HEK293 (cell line): Measurements from ENCODE around the gene LNPK.
A peak's percentile ranks its signal among the peaks of the same experiment; 100 is the strongest.

Experiments used
- CTCF ChIA-PET: fragments of 350-600 bp; formaldehyde crosslinking; extraction: SDS; loops from one replicate; lab custom pipeline; 2021; ENCODE audit warnings: antibody characterized with exemption; lab: Yijun Ruan, JAX
- POLR2A ChIA-PET: fragments of 300-600 bp; formaldehyde crosslinking; extraction: SDS; loops from one replicate; lab custom pipeline; 2020; ENCODE audit warnings: antibody characterized with exemption, inconsistent platforms; lab: Yijun Ruan, JAX
- H3K27ac ChIP-seq: fragments of 200-500 bp; sonication (Bioruptor generic); 2 replicates; pipeline ENCODE4 v1.5.1; 2014; ENCODE audit warnings: low read depth, low read length, control low read depth, inconsistent platforms; ENCODE audit errors: extremely low read depth
- H3K36me3 ChIP-seq, 2 experiments: fragments of 200-500 bp in 1 of 2; sonication (Bioruptor generic) in 1 of 2; 1 replicate in 1 of 2; 2 replicates in 1 of 2; pipeline ENCODE4 v1.5.1; 2014 to 2017; ENCODE audit warnings: inconsistent platforms in 2 of 2, low read length in 2 of 2; ENCODE audit not compliant: control insufficient read depth in 2 of 2, insufficient read depth in 1 of 2
- H3K4me1 ChIP-seq: fragments of 200-500 bp; sonication (Bioruptor generic); 2 replicates; pipeline ENCODE4 v1.5.1; 2014; ENCODE audit warnings: mild to moderate bottlenecking, low read length, inconsistent platforms; ENCODE audit not compliant: control insufficient read depth, insufficient read depth
- H3K4me3 ChIP-seq: 2 replicates; pipeline ENCODE4 v1.5.1; 2011; ENCODE audit warnings: low read depth, mild to moderate bottlenecking, control low read depth, low read length, moderate library complexity
- H3K9me3 ChIP-seq: fragments of 200-500 bp; sonication (Bioruptor generic); 2 replicates; pipeline ENCODE4 v1.5.1; 2014; ENCODE audit warnings: low read depth, low read length, inconsistent platforms; ENCODE audit not compliant: control insufficient read depth, insufficient read depth
- ATF2 ChIP-seq: fragments of 450-650 bp; formaldehyde crosslinking; IDR thresholded peaks from 2 replicates; pipeline ENCODE4 v1.5.1; 2016; ENCODE audit warnings: missing biosample characterization, missing genetic modification characterization, low read depth
- BCL11A ChIP-seq: fragments of 450-650 bp; formaldehyde crosslinking; IDR thresholded peaks from 2 replicates; pipeline ENCODE4 v1.5.1; 2016; ENCODE audit warnings: low read depth, missing biosample characterization, missing genetic modification characterization
- EGR2 ChIP-seq: fragments of 450-650 bp; formaldehyde crosslinking; IDR thresholded peaks from 2 replicates; pipeline ENCODE4 v1.5.1; 2016; ENCODE audit warnings: low read depth, missing biosample characterization, missing genetic modification characterization
- GLIS1 ChIP-seq: fragments of 450-650 bp; formaldehyde crosslinking; IDR thresholded peaks from 2 replicates; pipeline ENCODE4 v1.5.1; 2016; ENCODE audit warnings: missing biosample characterization, missing genetic modification characterization
- KLF1 ChIP-seq: fragments of 450-650 bp; formaldehyde crosslinking; IDR thresholded peaks from 2 replicates; pipeline ENCODE4 v1.5.1; 2016; ENCODE audit warnings: missing biosample characterization, missing genetic modification characterization
- RBAK ChIP-seq: fragments of 450-650 bp; formaldehyde crosslinking; IDR thresholded peaks from 2 replicates; pipeline ENCODE4 v1.5.1; 2016; ENCODE audit warnings: missing biosample characterization, missing genetic modification characterization
- YY1 ChIP-seq: fragments of 450-650 bp; formaldehyde crosslinking; IDR thresholded peaks from 2 replicates; pipeline ENCODE4 v1.5.1; 2018; ENCODE audit warnings: missing biosample characterization, missing genetic modification characterization
- ZBTB17 ChIP-seq: fragments of 450-650 bp; formaldehyde crosslinking; IDR thresholded peaks from 2 replicates; pipeline ENCODE4 v1.5.1; 2016; ENCODE audit warnings: missing biosample characterization, missing genetic modification characterization
- ZBTB7A ChIP-seq: fragments of 450-650 bp; formaldehyde crosslinking; IDR thresholded peaks from 2 replicates; pipeline ENCODE4 v1.5.1; 2016; ENCODE audit warnings: low read depth, missing biosample characterization, missing genetic modification characterization
- ZFHX2 ChIP-seq: fragments of 450-650 bp; formaldehyde crosslinking; conservative IDR thresholded peaks from 2 replicates; pipeline ENCODE4 v1.5.1; 2016; ENCODE audit warnings: missing biosample characterization, missing genetic modification characterization
- ZFP69B ChIP-seq: fragments of 450-650 bp; formaldehyde crosslinking; IDR thresholded peaks from 2 replicates; pipeline ENCODE4 v1.5.1; 2016; ENCODE audit warnings: missing biosample characterization, missing genetic modification characterization
- ZNF174 ChIP-seq: fragments of 450-650 bp; formaldehyde crosslinking; IDR thresholded peaks from 2 replicates; pipeline ENCODE4 v1.5.0; 2017; ENCODE audit warnings: missing biosample characterization, mild to moderate bottlenecking, missing genetic modification characterization
- ZNF214 ChIP-seq: fragments of 450-650 bp; formaldehyde crosslinking; IDR thresholded peaks from 2 replicates; pipeline ENCODE4 v1.5.1; 2017; ENCODE audit warnings: missing biosample characterization, mild to moderate bottlenecking, missing genetic modification characterization, borderline replicate concordance
- ZNF223 ChIP-seq: fragments of 450-650 bp; formaldehyde crosslinking; IDR thresholded peaks from 2 replicates; pipeline ENCODE4 v1.5.1; 2016; ENCODE audit warnings: missing biosample characterization, missing genetic modification characterization
- ZNF335 ChIP-seq: fragments of 450-650 bp; formaldehyde crosslinking; conservative IDR thresholded peaks from 2 replicates; pipeline ENCODE4 v1.5.1; 2016; ENCODE audit warnings: missing biosample characterization, missing genetic modification characterization
- ZNF350 ChIP-seq: fragments of 450-650 bp; formaldehyde crosslinking; IDR thresholded peaks from 2 replicates; pipeline ENCODE4 v1.5.0; 2017; ENCODE audit warnings: missing biosample characterization, mild to moderate bottlenecking, missing genetic modification characterization
- ZNF391 ChIP-seq: fragments of 450-650 bp; formaldehyde crosslinking; IDR thresholded peaks from 2 replicates; pipeline ENCODE4 v1.5.1; 2016; ENCODE audit warnings: low read depth, missing biosample characterization, missing genetic modification characterization, borderline replicate concordance
- ZNF571 ChIP-seq: fragments of 450-650 bp; formaldehyde crosslinking; IDR thresholded peaks from 2 replicates; pipeline ENCODE4 v1.5.0; 2017; ENCODE audit warnings: missing biosample characterization, missing genetic modification characterization
- ZNF600 ChIP-seq: fragments of 450-650 bp; formaldehyde crosslinking; IDR thresholded peaks from 2 replicates; pipeline ENCODE4 v1.5.1; 2016; ENCODE audit warnings: missing biosample characterization, missing genetic modification characterization
- ZNF660 ChIP-seq: fragments of 450-650 bp; IDR thresholded peaks from 2 replicates; pipeline ENCODE4 v1.5.1; 2018; ENCODE audit warnings: missing biosample characterization, mild to moderate bottlenecking, missing genetic modification characterization
- ZNF837 ChIP-seq: fragments of 450-650 bp; formaldehyde crosslinking; IDR thresholded peaks from 2 replicates; pipeline ENCODE4 v1.5.1; 2016; ENCODE audit warnings: missing biosample characterization, missing genetic modification characterization
- ZXDB ChIP-seq: fragments of 450-650 bp; formaldehyde crosslinking; IDR thresholded peaks from 2 replicates; pipeline ENCODE4 v1.5.1; 2016; ENCODE audit warnings: missing biosample characterization, missing genetic modification characterization
- TF ChIP-seq, protein P1 (sequence below): fragments of 450-650 bp; formaldehyde crosslinking; IDR thresholded peaks from 2 replicates; pipeline ENCODE4 v1.5.1; 2016; ENCODE audit warnings: missing biosample characterization, missing genetic modification characterization, borderline replicate concordance
- TF ChIP-seq, protein P2 (sequence below): fragments of 450-650 bp; formaldehyde crosslinking; IDR thresholded peaks from 2 replicates; pipeline ENCODE4 v1.5.1; 2016; ENCODE audit warnings: missing biosample characterization, missing genetic modification characterization
- TF ChIP-seq, protein P3 (sequence below): fragments of 450-650 bp; formaldehyde crosslinking; IDR thresholded peaks from 2 replicates; pipeline ENCODE4 v1.5.1; 2016; ENCODE audit warnings: missing biosample characterization, missing genetic modification characterization
- TF ChIP-seq, protein P4 (sequence below): fragments of 450-650 bp; formaldehyde crosslinking; IDR thresholded peaks from 2 replicates; pipeline ENCODE4 v1.5.1; 2017; ENCODE audit warnings: missing biosample characterization, missing genetic modification characterization

The LNPK gene

GRCh38 chr2:176002688-176003210, 682 bp upstream of the LNPK start (continued):
- TF ChIP-seq, protein P1, sequence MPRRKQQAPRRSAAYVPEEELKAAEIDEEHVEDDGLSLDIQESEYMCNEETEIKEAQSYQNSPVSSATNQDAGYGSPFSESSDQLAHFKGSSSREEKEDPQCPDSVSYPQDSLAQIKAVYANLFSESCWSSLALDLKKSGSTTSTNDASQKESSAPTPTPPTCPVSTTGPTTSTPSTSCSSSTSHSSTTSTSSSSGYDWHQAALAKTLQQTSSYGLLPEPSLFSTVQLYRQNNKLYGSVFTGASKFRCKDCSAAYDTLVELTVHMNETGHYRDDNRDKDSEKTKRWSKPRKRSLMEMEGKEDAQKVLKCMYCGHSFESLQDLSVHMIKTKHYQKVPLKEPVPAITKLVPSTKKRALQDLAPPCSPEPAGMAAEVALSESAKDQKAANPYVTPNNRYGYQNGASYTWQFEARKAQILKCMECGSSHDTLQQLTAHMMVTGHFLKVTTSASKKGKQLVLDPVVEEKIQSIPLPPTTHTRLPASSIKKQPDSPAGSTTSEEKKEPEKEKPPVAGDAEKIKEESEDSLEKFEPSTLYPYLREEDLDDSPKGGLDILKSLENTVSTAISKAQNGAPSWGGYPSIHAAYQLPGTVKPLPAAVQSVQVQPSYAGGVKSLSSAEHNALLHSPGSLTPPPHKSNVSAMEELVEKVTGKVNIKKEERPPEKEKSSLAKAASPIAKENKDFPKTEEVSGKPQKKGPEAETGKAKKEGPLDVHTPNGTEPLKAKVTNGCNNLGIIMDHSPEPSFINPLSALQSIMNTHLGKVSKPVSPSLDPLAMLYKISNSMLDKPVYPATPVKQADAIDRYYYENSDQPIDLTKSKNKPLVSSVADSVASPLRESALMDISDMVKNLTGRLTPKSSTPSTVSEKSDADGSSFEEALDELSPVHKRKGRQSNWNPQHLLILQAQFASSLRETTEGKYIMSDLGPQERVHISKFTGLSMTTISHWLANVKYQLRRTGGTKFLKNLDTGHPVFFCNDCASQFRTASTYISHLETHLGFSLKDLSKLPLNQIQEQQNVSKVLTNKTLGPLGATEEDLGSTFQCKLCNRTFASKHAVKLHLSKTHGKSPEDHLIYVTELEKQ (tag by site-specific recombination) = peak; percentile 83
- TF ChIP-seq ZNF571 (no peak), ZNF600 (tag by site-specific recombination) (peak; percentile 14; the same call in 1 of the 2 replicates), ZNF660 (tag by site-specific recombination) (peak; percentile 44; the same call in 1 of the 2 replicates), ZNF223 (tag by site-specific recombination) (no peak), BCL11A (0 out of 2 replicates have a peak, but pooled peaks have one; percentile 26), ZNF391 (tag by site-specific recombination) (peak; percentile 20; the same call in 1 of the 2 replicates), ZBTB7A (tag by site-specific recombination) (no peak), GLIS1 (tag by site-specific recombination) (0 out of 2 replicates have a peak, but pooled peaks have one; percentile 22), ZXDB (no peak), ZFP69B (tag by site-specific recombination) (peak; percentile 82)
- TF ChIP-seq, protein P2, sequence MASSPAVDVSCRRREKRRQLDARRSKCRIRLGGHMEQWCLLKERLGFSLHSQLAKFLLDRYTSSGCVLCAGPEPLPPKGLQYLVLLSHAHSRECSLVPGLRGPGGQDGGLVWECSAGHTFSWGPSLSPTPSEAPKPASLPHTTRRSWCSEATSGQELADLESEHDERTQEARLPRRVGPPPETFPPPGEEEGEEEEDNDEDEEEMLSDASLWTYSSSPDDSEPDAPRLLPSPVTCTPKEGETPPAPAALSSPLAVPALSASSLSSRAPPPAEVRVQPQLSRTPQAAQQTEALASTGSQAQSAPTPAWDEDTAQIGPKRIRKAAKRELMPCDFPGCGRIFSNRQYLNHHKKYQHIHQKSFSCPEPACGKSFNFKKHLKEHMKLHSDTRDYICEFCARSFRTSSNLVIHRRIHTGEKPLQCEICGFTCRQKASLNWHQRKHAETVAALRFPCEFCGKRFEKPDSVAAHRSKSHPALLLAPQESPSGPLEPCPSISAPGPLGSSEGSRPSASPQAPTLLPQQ (tag by site-specific recombination) = peak; percentile 93
- TF ChIP-seq, protein P3, sequence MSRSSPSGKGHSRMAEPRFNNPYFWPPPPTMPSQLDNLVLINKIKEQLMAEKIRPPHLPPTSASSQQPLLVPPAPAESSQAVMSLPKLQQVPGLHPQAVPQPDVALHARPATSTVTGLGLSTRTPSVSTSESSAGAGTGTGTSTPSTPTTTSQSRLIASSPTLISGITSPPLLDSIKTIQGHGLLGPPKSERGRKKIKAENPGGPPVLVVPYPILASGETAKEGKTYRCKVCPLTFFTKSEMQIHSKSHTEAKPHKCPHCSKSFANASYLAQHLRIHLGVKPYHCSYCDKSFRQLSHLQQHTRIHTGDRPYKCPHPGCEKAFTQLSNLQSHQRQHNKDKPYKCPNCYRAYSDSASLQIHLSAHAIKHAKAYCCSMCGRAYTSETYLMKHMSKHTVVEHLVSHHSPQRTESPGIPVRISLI = 0 out of 2 replicates have a peak, but pooled peaks have one; percentile 49
- TF ChIP-seq, all 188 proteins: peak for 18

GRCh38 chr2:176001281-176001915, 669 bp downstream of the LNPK start:
- ChIA-PET CTCF (interaction anchor here (0.6 to 2.5 kb wide), 4 partner anchors 53 to 311 kb away, joined by 3 to 9 read pairs (median 3); no protein-coding TSS in a partner anchor), POLR2A (interaction anchor here (0.6 to 2.2 kb wide), 12 partner anchors 9 to 311 kb away, joined by 3 to 12 read pairs (median 4); no protein-coding TSS in a partner anchor)
- Histone ChIP-seq H3K4me1 (peaks cover 9% of the 10 kb centered on the region), H3K4me3 (peak overlapping the region; percentile 78), H3K9me3 (no peaks in the 10 kb centered on the region), H3K36me3 (no peaks in the 10 kb centered on the region), H3K27ac (peak overlapping the region; percentile 71)
- no peak for TF ChIP-seq RBAK (tag by site-specific recombination)
- 0 out of 2 replicates have a peak, but pooled peaks have one; percentile 9 for TF ChIP-seq KLF1 (tag by site-specific recombination)
- TF ChIP-seq, protein P4, sequence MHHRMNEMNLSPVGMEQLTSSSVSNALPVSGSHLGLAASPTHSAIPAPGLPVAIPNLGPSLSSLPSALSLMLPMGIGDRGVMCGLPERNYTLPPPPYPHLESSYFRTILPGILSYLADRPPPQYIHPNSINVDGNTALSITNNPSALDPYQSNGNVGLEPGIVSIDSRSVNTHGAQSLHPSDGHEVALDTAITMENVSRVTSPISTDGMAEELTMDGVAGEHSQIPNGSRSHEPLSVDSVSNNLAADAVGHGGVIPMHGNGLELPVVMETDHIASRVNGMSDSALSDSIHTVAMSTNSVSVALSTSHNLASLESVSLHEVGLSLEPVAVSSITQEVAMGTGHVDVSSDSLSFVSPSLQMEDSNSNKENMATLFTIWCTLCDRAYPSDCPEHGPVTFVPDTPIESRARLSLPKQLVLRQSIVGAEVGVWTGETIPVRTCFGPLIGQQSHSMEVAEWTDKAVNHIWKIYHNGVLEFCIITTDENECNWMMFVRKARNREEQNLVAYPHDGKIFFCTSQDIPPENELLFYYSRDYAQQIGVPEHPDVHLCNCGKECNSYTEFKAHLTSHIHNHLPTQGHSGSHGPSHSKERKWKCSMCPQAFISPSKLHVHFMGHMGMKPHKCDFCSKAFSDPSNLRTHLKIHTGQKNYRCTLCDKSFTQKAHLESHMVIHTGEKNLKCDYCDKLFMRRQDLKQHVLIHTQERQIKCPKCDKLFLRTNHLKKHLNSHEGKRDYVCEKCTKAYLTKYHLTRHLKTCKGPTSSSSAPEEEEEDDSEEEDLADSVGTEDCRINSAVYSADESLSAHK (tag by site-specific recombination) = peak; percentile 97
- TF ChIP-seq YY1 (tag by site-specific recombination) = no peak
- no peak for TF ChIP-seq ATF2 (tag by site-specific recombination)
- TF ChIP-seq ZNF600 (tag by site-specific recombination) = peak; percentile 59; the same call in 1 of the 2 replicates
- TF ChIP-seq ZFHX2 (tag by site-specific recombination) = peak; percentile 70
- TF ChIP-seq ZNF837 (tag by site-specific recombination) = no peak
- no peak for TF ChIP-seq ZBTB17 (tag by site-specific recombination)
- no peak for TF ChIP-seq ZNF350
- no peak for TF ChIP-seq ZNF174 (tag by site-specific recombination)
- peak; percentile 70 for TF ChIP-seq EGR2
- TF ChIP-seq ZNF335 (tag by site-specific recombination) = 0 out of 2 replicates have a peak, but pooled peaks have one; percentile 18
- no peak for TF ChIP-seq ZNF214
